Body of pancreas (tissue), 4 donors: ENCODE measurements around the gene TMEM183A.
A peak's percentile ranks its signal among the peaks of the same experiment; 100 is the strongest.

Experiments used
- POLR2A ChIP-seq, 3 donors: fragments of 450-650 bp; IDR thresholded peaks; one replicate each; pipeline ENCODE4 v1.6.1; 2016; ENCODE audit warnings: antibody characterized with exemption in 3 of 3, mild to moderate bottlenecking in 2 of 3
- TF ChIP-seq, protein P1 (sequence below), 7 experiments: fragments of 450-650 bp in 4 of 7; fragments of 200-600 bp in 3 of 7; sonication (generic) in 3 of 7; IDR thresholded peaks; one replicate each; pipeline ENCODE4 v1.5.1; 2016 to 2019; ENCODE audit warnings: antibody characterized with exemption in 7 of 7

DNA sequence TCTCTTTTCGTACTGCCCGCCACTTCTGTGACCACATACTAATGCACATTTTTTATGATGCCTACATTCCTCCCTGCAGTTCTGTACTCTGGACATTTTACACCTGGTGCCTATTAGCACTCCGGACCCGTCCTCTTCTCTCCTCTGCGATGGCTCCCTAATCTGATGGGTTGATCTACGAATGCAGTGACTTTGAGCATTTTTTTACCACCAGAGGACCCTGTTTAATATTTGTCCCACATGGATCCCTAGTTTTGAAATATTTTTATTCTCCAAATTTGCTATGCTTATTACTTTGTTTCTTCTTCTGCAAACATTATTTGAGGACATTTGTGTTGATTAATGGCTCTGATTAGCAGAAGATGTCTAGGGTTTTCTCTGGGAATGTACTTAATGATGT lies 24.3 kb downstream of the TMEM183A start:
- no peak for TF ChIP-seq POLR2A (IDR thresholded peaks at IDR 0.05)
- TF ChIP-seq, protein P1, sequence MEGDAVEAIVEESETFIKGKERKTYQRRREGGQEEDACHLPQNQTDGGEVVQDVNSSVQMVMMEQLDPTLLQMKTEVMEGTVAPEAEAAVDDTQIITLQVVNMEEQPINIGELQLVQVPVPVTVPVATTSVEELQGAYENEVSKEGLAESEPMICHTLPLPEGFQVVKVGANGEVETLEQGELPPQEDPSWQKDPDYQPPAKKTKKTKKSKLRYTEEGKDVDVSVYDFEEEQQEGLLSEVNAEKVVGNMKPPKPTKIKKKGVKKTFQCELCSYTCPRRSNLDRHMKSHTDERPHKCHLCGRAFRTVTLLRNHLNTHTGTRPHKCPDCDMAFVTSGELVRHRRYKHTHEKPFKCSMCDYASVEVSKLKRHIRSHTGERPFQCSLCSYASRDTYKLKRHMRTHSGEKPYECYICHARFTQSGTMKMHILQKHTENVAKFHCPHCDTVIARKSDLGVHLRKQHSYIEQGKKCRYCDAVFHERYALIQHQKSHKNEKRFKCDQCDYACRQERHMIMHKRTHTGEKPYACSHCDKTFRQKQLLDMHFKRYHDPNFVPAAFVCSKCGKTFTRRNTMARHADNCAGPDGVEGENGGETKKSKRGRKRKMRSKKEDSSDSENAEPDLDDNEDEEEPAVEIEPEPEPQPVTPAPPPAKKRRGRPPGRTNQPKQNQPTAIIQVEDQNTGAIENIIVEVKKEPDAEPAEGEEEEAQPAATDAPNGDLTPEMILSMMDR (IDR thresholded peaks at IDR 0.05), result peak in 1 of 7 experiments; percentile 10
